Measurements from ENCODE around the gene RUFY4. TPM values are rescaled to one million over a fixed set of nuclear protein-coding genes. Genes with fewer than 3 reads are reported as not detected.
"Not testable (repeated sequence)": the region's sequence is repeated elsewhere in the genome, so short reads cannot be mapped to it uniquely, and the experiment has no call there.

The RUFY4 gene
- 1 to 10 TPM in 1 of 2 experiments, under 1 TPM in 1; 0.93 to 1.8 TPM for total RNA-seq

GRCh38 chr2:218068721-218069334, at the start of gene RUFY4:
Gene RUFY4 (plus strand): TSS chr2:218069253. CDS start chr2:218070606, 1,353 bp downstream.
- POLR2A ChIA-PET; H3K27ac Mint-ChIP-seq; H3K36me3 Mint-ChIP-seq; H3K9me3 Mint-ChIP-seq; H3K4me1 Mint-ChIP-seq (ENCODE audit: low read depth): not testable (repeated sequence)
- peak; percentile 75 for DNase-seq
- Mint-ChIP-seq H3K4me3 (peak within 1 kb of the TSS; percentile 52), H3K27me3 (peaks cover 18% of the 10 kb centered on the region)
- intact Hi-C loops (cut with micrococcal nuclease) = loop anchor here (1.0 to 2.0 kb wide), 2 partner anchors 32 to 284 kb away; no protein-coding TSS in a partner anchor
- CTCF ChIA-PET = interaction anchor here (0.6 to 4.4 kb wide), 18 partner anchors 9 to 286 kb away, joined by 3 to 18 read pairs (median 5); no protein-coding TSS in a partner anchor

GRCh38 chr2:218019411-218020060, 49.5 kb upstream of the RUFY4 start:
- no peaks in the 10 kb centered on the region for H3K4me1 Mint-ChIP-seq (ENCODE audit: low read depth)
- intact Hi-C loops (cut with micrococcal nuclease) = no loop called here

GRCh38 chr2:218020281-218020680, 48.8 kb upstream of the RUFY4 start:
- no peak for DNase-seq
- H3K4me1 Mint-ChIP-seq (ENCODE audit: low read depth) = no peaks in the 10 kb centered on the region
- CTCF ChIA-PET = no interaction called here
- no peaks in the 10 kb centered on the region for H3K9me3 Mint-ChIP-seq
- H3K4me3 Mint-ChIP-seq = no peak overlapping the region
- H3K36me3 Mint-ChIP-seq = no peaks in the 10 kb centered on the region
- H3K27me3 Mint-ChIP-seq = no peaks in the 10 kb centered on the region
- no peak overlapping the region for H3K27ac Mint-ChIP-seq
- intact Hi-C loops (cut with micrococcal nuclease) = no loop called here
- POLR2A ChIA-PET = no interaction called here

More at GRCh38 chr2:218019411-218020060, 49.5 kb upstream of the RUFY4 start:
- Mint-ChIP-seq H3K36me3 (no peaks in the 10 kb centered on the region), H3K9me3 (no peaks in the 10 kb centered on the region), H3K4me3 (no peak overlapping the region), H3K27ac (no peak overlapping the region), H3K27me3 (peaks cover 2% of the 10 kb centered on the region)
- ChIA-PET CTCF (interaction anchor here (0.7 kb wide), 1 partner anchor 26 kb away, joined by 3 read pairs; no protein-coding TSS in a partner anchor), POLR2A (no interaction called here)
- no peak for DNase-seq

GRCh38 chr2:218020966-218021535, 48.0 kb upstream of the RUFY4 start:
- no peaks in the 10 kb centered on the region for H3K27me3 Mint-ChIP-seq
- intact Hi-C loops (cut with micrococcal nuclease) = no loop called here
- H3K27ac Mint-ChIP-seq = no peak overlapping the region
- CTCF ChIA-PET = interaction anchor here (1.2 kb wide), 1 partner anchor 14 kb away, joined by 3 read pairs; no protein-coding TSS in a partner anchor
- POLR2A ChIA-PET = no interaction called here
- H3K36me3 Mint-ChIP-seq = no peaks in the 10 kb centered on the region
- no peaks in the 10 kb centered on the region for H3K4me1 Mint-ChIP-seq (ENCODE audit: low read depth)
- DNase-seq = no peak
- no peak overlapping the region for H3K4me3 Mint-ChIP-seq
- no peaks in the 10 kb centered on the region for H3K9me3 Mint-ChIP-seq

- Mint-ChIP-seq H3K36me3 (no peaks in the 10 kb centered on the region), H3K27ac (no peak overlapping the region), H3K4me3 (no peak overlapping the region), H3K27me3 (no peaks in the 10 kb centered on the region), H3K9me3 (no peaks in the 10 kb centered on the region), H3K4me1 (ENCODE audit: low read depth) (no peaks in the 10 kb centered on the region)
- intact Hi-C loops (cut with micrococcal nuclease) = no loop called here
- no peak for DNase-seq
- ChIA-PET POLR2A (no interaction called here), CTCF (interaction anchor here (1.2 kb wide), 1 partner anchor 13 kb away, joined by 3 read pairs; no protein-coding TSS in a partner anchor)
These were observed 47.4 kb upstream of the RUFY4 start for GRCh38 chr2:218021536-218022071.

- H3K36me3 Mint-ChIP-seq = no peaks in the 10 kb centered on the region
- no peaks in the 10 kb centered on the region for H3K27me3 Mint-ChIP-seq
- no peak for DNase-seq
- no peaks in the 10 kb centered on the region for H3K9me3 Mint-ChIP-seq
- H3K4me3 Mint-ChIP-seq = no peak overlapping the region
- ChIA-PET CTCF (interaction anchor here (1.2 kb wide), 1 partner anchor 12 kb away, joined by 3 read pairs; no protein-coding TSS in a partner anchor), POLR2A (no interaction called here)
- no peak overlapping the region for H3K27ac Mint-ChIP-seq
- H3K4me1 Mint-ChIP-seq (ENCODE audit: low read depth) = no peaks in the 10 kb centered on the region
- intact Hi-C loops (cut with micrococcal nuclease) = no loop called here
These were observed 46.8 kb upstream of the RUFY4 start for GRCh38 chr2:218022131-218022850.

GRCh38 chr2:218022851-218023530, 46.1 kb upstream of the RUFY4 start:
- intact Hi-C loops (cut with micrococcal nuclease) = no loop called here
- no peaks in the 10 kb centered on the region for H3K27me3 Mint-ChIP-seq
- no peak overlapping the region for H3K4me3 Mint-ChIP-seq
- H3K36me3 Mint-ChIP-seq = no peaks in the 10 kb centered on the region
- CTCF ChIA-PET = no interaction called here
- H3K4me1 Mint-ChIP-seq (ENCODE audit: low read depth) = no peaks in the 10 kb centered on the region
- H3K9me3 Mint-ChIP-seq = no peaks in the 10 kb centered on the region
- H3K27ac Mint-ChIP-seq = no peak overlapping the region
- POLR2A ChIA-PET = no interaction called here
- DNase-seq = no peak

- ChIA-PET POLR2A (no interaction called here), CTCF (no interaction called here)
- Mint-ChIP-seq H3K36me3 (no peaks in the 10 kb centered on the region), H3K9me3 (no peaks in the 10 kb centered on the region), H3K27ac (no peak overlapping the region), H3K4me1 (ENCODE audit: low read depth) (no peaks in the 10 kb centered on the region), H3K4me3 (no peak overlapping the region), H3K27me3 (no peaks in the 10 kb centered on the region)
- intact Hi-C loops (cut with micrococcal nuclease) = no loop called here
- DNase-seq = no peak
These were observed 45.4 kb upstream of the RUFY4 start for GRCh38 chr2:218023636-218024035.

GRCh38 chr2:218024336-218024735, 44.7 kb upstream of the RUFY4 start:
- ChIA-PET POLR2A (no interaction called here), CTCF (no interaction called here)

GRCh38 chr2:218024871-218025270, 44.2 kb upstream of the RUFY4 start:
- Mint-ChIP-seq H3K27me3 (no peaks in the 10 kb centered on the region), H3K4me3 (no peak overlapping the region)
- DNase-seq = peak; percentile 4

More at GRCh38 chr2:218024336-218024735, 44.7 kb upstream of the RUFY4 start:
- intact Hi-C loops (cut with micrococcal nuclease) = no loop called here
- Mint-ChIP-seq H3K27ac (no peak overlapping the region), H3K4me1 (ENCODE audit: low read depth) (no peaks in the 10 kb centered on the region), H3K36me3 (no peaks in the 10 kb centered on the region), H3K4me3 (no peak overlapping the region), H3K9me3 (no peaks in the 10 kb centered on the region), H3K27me3 (no peaks in the 10 kb centered on the region)
- DNase-seq = no peak

GRCh38 chr2:218026244-218026643, 42.8 kb upstream of the RUFY4 start:
- H3K27me3 Mint-ChIP-seq = no peaks in the 10 kb centered on the region
- H3K9me3 Mint-ChIP-seq = no peaks in the 10 kb centered on the region
- DNase-seq = peak; percentile 7
- POLR2A ChIA-PET = no interaction called here
- intact Hi-C loops (cut with micrococcal nuclease) = no loop called here
- H3K4me1 Mint-ChIP-seq (ENCODE audit: low read depth) = no peaks in the 10 kb centered on the region
- H3K36me3 Mint-ChIP-seq = no peaks in the 10 kb centered on the region
- H3K27ac Mint-ChIP-seq = no peak overlapping the region
- H3K4me3 Mint-ChIP-seq = no peak overlapping the region
- CTCF ChIA-PET = interaction anchor here (0.6 kb wide), 1 partner anchor 15 kb away, joined by 3 read pairs; no protein-coding TSS in a partner anchor

More at GRCh38 chr2:218024871-218025270, 44.2 kb upstream of the RUFY4 start:
- no peak overlapping the region for H3K27ac Mint-ChIP-seq
- intact Hi-C loops (cut with micrococcal nuclease) = no loop called here
- H3K9me3 Mint-ChIP-seq = no peaks in the 10 kb centered on the region
- ChIA-PET CTCF (no interaction called here), POLR2A (no interaction called here)
- H3K4me1 Mint-ChIP-seq (ENCODE audit: low read depth) = no peaks in the 10 kb centered on the region
- H3K36me3 Mint-ChIP-seq = no peaks in the 10 kb centered on the region

Data from activated CD4-positive, alpha-beta memory T cell treated with anti-CD3 and anti-CD28 coated beads for 36 hours (primary cell).